CD4-positive, alpha-beta memory T cell (primary cell): ENCODE data around the gene LNPEP. TPM values are rescaled to one million over a fixed set of nuclear protein-coding genes. Genes with fewer than 3 reads are reported as not detected.

Experiments
- CTCF ChIA-PET: fragments of 350-600 bp; sonication (Branson Sonifier 250); formaldehyde crosslinking; loops from one replicate; lab custom pipeline; 2021; ENCODE audit warnings: inconsistent platforms; ENCODE audit not compliant: partially characterized antibody; lab: Charles Lee
- POLR2A ChIA-PET: fragments of 350-600 bp; sonication (Branson Sonifier 250); formaldehyde crosslinking; loops from one replicate; lab custom pipeline; 2021; ENCODE audit not compliant: partially characterized antibody; lab: Charles Lee
- DNase-seq, 5 donors: peaks; one replicate each; pipeline versions ENCODE4 v3.0.0 to v3.0.0-alpha.2; 2020 to 2022; ENCODE audit warnings: mixed read lengths in 1 of 5
- H3K27ac ChIP-seq: one replicate; pipeline ENCODE4 v1.7.0; 2013; ENCODE audit warnings: low read depth, low read length
- H3K27me3 ChIP-seq: 2 replicates; pipeline ENCODE4 v1.7.0; 2013; ENCODE audit warnings: mild to moderate bottlenecking, low read length, moderate library complexity; ENCODE audit not compliant: insufficient read depth
- H3K36me3 ChIP-seq: 2 replicates; pipeline ENCODE4 v1.7.0; 2013; ENCODE audit warnings: mild to moderate bottlenecking, low read length, moderate library complexity; ENCODE audit not compliant: insufficient read depth
- H3K4me1 ChIP-seq: 2 replicates; pipeline ENCODE4 v1.7.0; 2013; ENCODE audit warnings: mild to moderate bottlenecking, low read length, moderate library complexity; ENCODE audit not compliant: insufficient read depth
- H3K4me3 ChIP-seq, 2 donors: one replicate each; pipeline ENCODE4 v1.7.0; 2013; ENCODE audit warnings: low read length in 2 of 2, mild to moderate bottlenecking in 1 of 2
- H3K9me3 ChIP-seq, 2 donors: one replicate each; pipeline ENCODE4 v1.7.0; 2013; ENCODE audit warnings: low read length in 2 of 2, control low read depth in 1 of 2; ENCODE audit not compliant: control insufficient read depth in 1 of 2
- H3K27ac Mint-ChIP-seq, 7 donors: one replicate each; pipeline ENCODE4 v1.8.0; 2020 to 2021; ENCODE audit warnings: mixed read lengths in 7 of 7, mild to moderate bottlenecking in 6 of 7, inconsistent platforms in 3 of 7, moderate library complexity in 3 of 7
- H3K27me3 Mint-ChIP-seq, 2 donors: one replicate each; pipeline ENCODE4 v1.8.0; 2020 to 2021; ENCODE audit warnings: mixed read lengths in 2 of 2
- H3K36me3 Mint-ChIP-seq, 2 donors: one replicate each; pipeline ENCODE4 v1.8.0; 2020 to 2021; ENCODE audit warnings: mixed read lengths in 2 of 2, inconsistent platforms in 1 of 2, mild to moderate bottlenecking in 1 of 2
- H3K4me1 Mint-ChIP-seq, 4 donors: one replicate each; pipeline ENCODE4 v1.8.0; 2020 to 2021; ENCODE audit warnings: mixed read lengths in 4 of 4, mild to moderate bottlenecking in 1 of 4
- H3K4me3 Mint-ChIP-seq, 8 donors: one replicate each; pipeline ENCODE4 v1.8.0; 2020 to 2021; ENCODE audit warnings: mixed read lengths in 8 of 8, mild to moderate bottlenecking in 7 of 8, moderate library complexity in 6 of 8, inconsistent platforms in 3 of 8
- H3K9me3 Mint-ChIP-seq, 8 donors: one replicate each; pipeline ENCODE4 v1.8.0; 2020 to 2021; ENCODE audit warnings: mixed read lengths in 8 of 8, mild to moderate bottlenecking in 5 of 8, inconsistent platforms in 3 of 8, moderate library complexity in 1 of 8
- intact Hi-C: fragments of 100-400 bp; cut with micrococcal nuclease; formaldehyde crosslinking; loops from one replicate; pipeline ENCODE4 v1.15.1; 2023
- polyA plus RNA-seq, 2 donors: library from polyadenylated mRNA; unstranded; fragments of 300-500 nt; fragmentation: Illumina TruSeq; gene quantifications; one replicate each; pipeline ENCODE4 v1.2.3, GENCODE V29; 2021
- total RNA-seq, 2 experiments: library from RNA; stranded (reverse); gene quantifications; one replicate each; pipeline ENCODE4 v1.2.3, GENCODE V29; 2021

Gene LNPEP
- total and polyA plus RNA-seq, 4 experiments from 2014 or later, result 23.5 to 97.3 (median 65.5) TPM

- Mint-ChIP-seq H3K4me1 (peaks cover 3 to 10% (median 5%) of the 10 kb centered on the region in 4 donors), H3K27me3 (no peaks in the 10 kb centered on the region), H3K4me3 (no peak overlapping the region), H3K36me3 (peaks cover 46 to 58% of the 10 kb centered on the region in 2 donors), H3K9me3 (no peaks in the 10 kb centered on the region), H3K27ac (peak overlapping the region in 1 of 7 donors; percentile 41)
- ChIA-PET POLR2A (interaction anchor here (1.0 kb wide), 2 partner anchors 25 to 62 kb away, joined by 3 read pairs; partner anchors contain the start of gene LNPEP), CTCF (interaction anchor here (1.3 to 1.4 kb wide), 2 partner anchors 13 to 37 kb away, joined by 3 read pairs; no protein-coding TSS in a partner anchor)
- no peak overlapping the region for H3K27ac ChIP-seq
- intact Hi-C loops, result no loop called here
- H3K4me3 ChIP-seq, result no peak overlapping the region
- H3K4me1 ChIP-seq, result no peaks in the 10 kb centered on the region
- no peak for DNase-seq
- peaks cover 41% of the 10 kb centered on the region for H3K36me3 ChIP-seq
- no peaks in the 10 kb centered on the region for H3K27me3 ChIP-seq
- H3K9me3 ChIP-seq, result no peaks in the 10 kb centered on the region
Measured at GRCh38 chr5:96911139-96911538, 24.7 kb upstream of the LNPEP start.

DNA sequence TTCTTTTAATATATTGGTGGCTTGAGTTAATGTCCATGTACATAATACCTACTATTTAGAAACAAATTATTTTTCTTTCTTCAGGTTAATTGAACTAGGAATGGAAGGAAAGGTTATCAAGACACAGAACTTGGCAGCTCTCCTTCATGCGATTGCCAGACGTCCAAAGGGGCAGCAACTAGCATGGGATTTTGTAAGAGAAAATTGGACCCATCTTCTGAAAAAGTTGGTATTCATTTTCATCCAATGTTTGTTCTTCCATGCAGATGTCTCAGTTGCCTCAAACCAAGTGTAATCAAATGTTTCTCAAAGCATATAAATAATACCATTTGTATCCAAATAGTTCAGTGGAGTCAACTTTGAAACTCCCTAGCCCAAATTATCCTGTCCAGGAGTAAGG is 22.6 kb upstream of the LNPEP start:
- H3K36me3 ChIP-seq, result peaks cover 39% of the 10 kb centered on the region
- Mint-ChIP-seq H3K36me3 (peaks cover 52 to 66% of the 10 kb centered on the region in 2 donors), H3K9me3 (no peaks in the 10 kb centered on the region), H3K27ac (peak overlapping the region in 1 of 7 donors; percentile 19), H3K4me3 (no peak overlapping the region), H3K27me3 (no peaks in the 10 kb centered on the region), H3K4me1 (peaks cover 3 to 8% (median 5%) of the 10 kb centered on the region in 4 donors)
- no peak overlapping the region for H3K4me3 ChIP-seq
- H3K27me3 ChIP-seq, result no peaks in the 10 kb centered on the region
- H3K4me1 ChIP-seq, result no peaks in the 10 kb centered on the region
- intact Hi-C loops, result no loop called here
- no peaks in the 10 kb centered on the region for H3K9me3 ChIP-seq
- ChIA-PET POLR2A (interaction anchor here (1.1 kb wide), 1 partner anchor 20 kb away, joined by 3 read pairs; no protein-coding TSS in a partner anchor), CTCF (interaction anchor here (1.1 kb wide), 1 partner anchor 20 kb away, joined by 4 read pairs; no protein-coding TSS in a partner anchor)
- no peak for DNase-seq
- no peak overlapping the region for H3K27ac ChIP-seq

DNA sequence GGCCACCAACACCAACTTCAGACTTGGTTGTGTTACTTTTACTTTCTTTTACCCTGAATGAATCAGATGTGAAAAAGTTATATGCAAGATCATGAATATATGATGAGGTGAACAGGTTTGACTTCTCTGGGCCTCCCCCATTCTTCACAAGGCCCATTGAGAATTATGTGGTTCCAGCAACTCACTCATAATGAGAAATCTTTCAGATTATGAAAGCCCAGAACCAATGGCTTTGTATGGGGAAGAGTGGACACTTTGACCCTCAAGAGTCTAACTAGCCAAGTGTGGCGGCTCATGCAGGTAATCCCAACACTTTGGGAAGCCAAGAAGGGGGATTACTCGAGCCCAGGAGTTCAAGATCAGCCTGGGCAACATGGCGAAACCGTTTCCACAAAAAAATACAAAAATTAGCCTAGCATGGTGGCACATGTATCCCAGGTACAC is 16.1 kb upstream of the LNPEP start:
- POLR2A ChIA-PET, result no interaction called here

DNA sequence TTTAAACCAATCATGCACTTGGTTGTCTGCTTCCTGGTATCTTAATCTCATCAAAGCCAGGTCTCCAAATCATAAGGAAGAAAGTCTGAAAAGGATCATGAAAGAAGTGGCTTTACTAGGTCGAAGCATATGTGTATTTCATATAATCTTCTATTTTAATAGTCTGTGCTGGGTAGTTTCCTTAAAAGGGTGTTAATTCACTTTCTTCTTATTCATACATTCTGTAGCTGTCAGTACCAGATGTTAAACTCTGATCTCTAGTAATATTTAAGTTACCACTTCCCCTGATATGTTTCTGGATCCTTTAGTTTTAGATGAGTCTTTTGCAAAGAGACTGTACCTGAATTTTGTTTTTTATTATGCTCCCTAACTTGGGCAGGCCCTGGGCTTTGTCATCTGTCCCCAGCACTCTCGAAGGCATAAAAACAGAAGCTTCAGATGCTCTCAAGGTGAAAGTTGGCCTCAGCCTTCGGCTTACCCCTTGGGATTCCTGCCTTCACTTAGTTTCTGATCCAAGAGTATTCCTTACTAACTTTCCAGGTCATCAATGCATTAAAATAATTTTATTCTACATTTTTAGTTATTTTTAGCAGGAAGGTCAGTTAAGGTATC is 15.0 kb upstream of the LNPEP start:
- DNase-seq, result no peak
- Histone ChIP-seq H3K27me3 (no peaks in the 10 kb centered on the region), H3K27ac (no peak overlapping the region), H3K9me3 (no peaks in the 10 kb centered on the region), H3K36me3 (peaks cover 12% of the 10 kb centered on the region), H3K4me3 (no peak overlapping the region), H3K4me1 (peaks cover 9% of the 10 kb centered on the region)
- CTCF ChIA-PET, result no interaction called here
- Mint-ChIP-seq H3K27me3 (no peaks in the 10 kb centered on the region), H3K4me3 (peak overlapping the region in 1 of 8 donors; percentile 25), H3K27ac (peak overlapping the region in 6 of 7 donors; percentile 38 to 89 (median 82)), H3K36me3 (peaks cover 31 to 54% of the 10 kb centered on the region in 2 donors), H3K4me1 (peaks cover 12 to 22% (median 13%) of the 10 kb centered on the region in 4 donors), H3K9me3 (no peaks in the 10 kb centered on the region)
- intact Hi-C loops, result no loop called here
- POLR2A ChIA-PET, result no interaction called here

More for the DNA sequence above, 16.1 kb upstream of the LNPEP start:
- Histone ChIP-seq H3K4me1 (peaks cover 9% of the 10 kb centered on the region), H3K9me3 (no peaks in the 10 kb centered on the region), H3K27ac (no peak overlapping the region), H3K27me3 (no peaks in the 10 kb centered on the region), H3K36me3 (peaks cover 12% of the 10 kb centered on the region), H3K4me3 (no peak overlapping the region)
- H3K36me3 Mint-ChIP-seq, result peaks cover 31 to 55% of the 10 kb centered on the region in 2 donors
- peaks cover 8 to 22% (median 10%) of the 10 kb centered on the region in 4 donors for H3K4me1 Mint-ChIP-seq
- DNase-seq, result no peak
- CTCF ChIA-PET, result no interaction called here
- H3K4me3 Mint-ChIP-seq, result no peak overlapping the region
- peak overlapping the region in 1 of 7 donors; percentile 83 for H3K27ac Mint-ChIP-seq
- H3K27me3 Mint-ChIP-seq, result no peaks in the 10 kb centered on the region
- intact Hi-C loops, result loop anchor here (2.0 kb wide), 1 partner anchor 17 kb away; no protein-coding TSS in a partner anchor
- no peaks in the 10 kb centered on the region for H3K9me3 Mint-ChIP-seq

GRCh38 chr5:96922499-96923244 is 13.2 kb upstream of the LNPEP start:
- Mint-ChIP-seq H3K36me3 (peaks cover 21 to 45% of the 10 kb centered on the region in 2 donors), H3K27me3 (no peaks in the 10 kb centered on the region)
- POLR2A ChIA-PET, result interaction anchor here (2.6 kb wide), 1 partner anchor 14 kb away, joined by 13 read pairs; the partner anchor contains the start of gene LNPEP

DNA sequence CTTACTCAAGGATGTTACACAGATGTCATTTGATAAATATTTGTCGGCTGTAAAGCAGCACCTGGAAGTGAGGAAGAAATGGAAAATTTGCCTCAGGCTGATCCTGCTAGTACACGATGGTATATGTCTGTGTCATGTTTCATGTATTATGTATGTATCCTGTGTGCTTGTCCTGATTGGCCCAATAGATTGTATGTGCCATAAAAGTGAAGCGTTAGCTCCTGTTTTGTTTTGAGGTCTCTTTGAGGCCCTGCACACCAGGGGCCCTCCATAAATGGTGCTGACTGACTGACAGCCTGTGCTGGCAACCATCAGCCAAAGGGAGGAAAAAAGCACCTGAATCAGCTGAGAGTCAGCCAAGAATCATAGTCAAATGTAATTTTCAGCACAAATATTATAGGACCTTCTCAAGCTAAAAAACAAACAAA is 11.8 kb upstream of the LNPEP start:
- no peaks in the 10 kb centered on the region for H3K9me3 ChIP-seq
- H3K27me3 Mint-ChIP-seq, result no peaks in the 10 kb centered on the region
- H3K27me3 ChIP-seq, result no peaks in the 10 kb centered on the region
- peaks cover 13 to 28% (median 20%) of the 10 kb centered on the region in 4 donors for H3K4me1 Mint-ChIP-seq
- DNase-seq, result peak in 1 of 5 donors; percentile 13
- no peaks in the 10 kb centered on the region for H3K9me3 Mint-ChIP-seq
- H3K36me3 Mint-ChIP-seq, result peaks cover 15 to 34% of the 10 kb centered on the region in 2 donors
- intact Hi-C loops, result loop anchor here (1.0 kb wide), 1 partner anchor 10 kb away; no protein-coding TSS in a partner anchor
- H3K27ac Mint-ChIP-seq, result peak overlapping the region; percentile 51 to 90 (median 86)
- POLR2A ChIA-PET, result interaction anchor here (0.8 to 2.6 kb wide), 5 partner anchors 10 to 39 kb away, joined by 3 to 13 read pairs (median 4); partner anchors contain the start of gene LNPEP
- H3K4me3 Mint-ChIP-seq, result peak overlapping the region in 3 of 8 donors; percentile 5 to 40 (median 40)
- CTCF ChIA-PET, result interaction anchor here (0.7 to 1.6 kb wide), 7 partner anchors 9 to 278 kb away, joined by 3 to 13 read pairs (median 4); no protein-coding TSS in a partner anchor
- peaks cover 9% of the 10 kb centered on the region for H3K4me1 ChIP-seq
- H3K27ac ChIP-seq, result peak overlapping the region; percentile 2
- no peak overlapping the region for H3K4me3 ChIP-seq
- H3K36me3 ChIP-seq, result no peaks in the 10 kb centered on the region

More at GRCh38 chr5:96922499-96923244, 13.2 kb upstream of the LNPEP start:
- peaks cover 9% of the 10 kb centered on the region for H3K4me1 ChIP-seq
- no peaks in the 10 kb centered on the region for H3K9me3 Mint-ChIP-seq
- no peaks in the 10 kb centered on the region for H3K9me3 ChIP-seq
- H3K4me1 Mint-ChIP-seq, result peaks cover 12 to 22% (median 16%) of the 10 kb centered on the region in 4 donors
- CTCF ChIA-PET, result interaction anchor here (0.9 to 1.6 kb wide), 4 partner anchors 23 to 54 kb away, joined by 3 to 4 read pairs (median 3); no protein-coding TSS in a partner anchor
- H3K4me3 Mint-ChIP-seq, result peak overlapping the region in 4 of 8 donors; percentile 18 to 46 (median 38)
- peaks cover 7% of the 10 kb centered on the region for H3K36me3 ChIP-seq
- no peak overlapping the region for H3K4me3 ChIP-seq
- intact Hi-C loops, result no loop called here
- H3K27ac Mint-ChIP-seq, result peak overlapping the region in 5 of 7 donors; percentile 21 to 83 (median 68)
- H3K27ac ChIP-seq, result no peak overlapping the region
- H3K27me3 ChIP-seq, result no peaks in the 10 kb centered on the region
- no peak for DNase-seq
